Mucosa of descending colon (tissue), 3 donors: Measurements from ENCODE around the gene DENND1B. TPM values are rescaled to one million over a fixed set of nuclear protein-coding genes. Genes with fewer than 3 reads are reported as not detected.

Source experiments
- ATAC-seq: fragments of 200-7000 bp; cut with Tn5 transposase; one replicate; pipeline ENCODE4 v1.9.1; 2020; ENCODE audit warnings: mild to moderate bottlenecking, moderate library complexity
- DNase-seq, 3 donors: peaks; one replicate each; pipeline ENCODE4 v3.0.0-alpha.2; 2020
- H3K36me3 ChIP-seq: fragments of 200-600 bp; one replicate; pipeline ENCODE4 v1.8.0; 2021; ENCODE audit warnings: low read depth, mild to moderate bottlenecking
- H3K4me1 ChIP-seq: fragments of 200-600 bp; one replicate; pipeline ENCODE4 v1.8.0; 2021; ENCODE audit warnings: low read depth, mild to moderate bottlenecking
- H3K4me3 ChIP-seq: fragments of 200-600 bp; one replicate; pipeline ENCODE4 v1.8.0; 2021; ENCODE audit warnings: mild to moderate bottlenecking
- H3K9me3 ChIP-seq: fragments of 200-600 bp; one replicate; pipeline ENCODE4 v1.8.0; 2021; ENCODE audit warnings: mild to moderate bottlenecking
- intact Hi-C, 2 donors: fragments of 100-400 bp; cut with DNase I in 1 of 2; cut with micrococcal nuclease in 1 of 2; formaldehyde crosslinking; loops; one replicate each; pipeline versions ENCODE4 v1.11.0 to v1.11.1; 2022; cut with DNase I, micrococcal nuclease
- total RNA-seq, 3 donors: library from RNA; stranded (reverse); fragmentation: NEBNext Ultra II Directional in 2 of 3; extraction: Animal tissue kit (Norgen Biotek cat#: 25700) in 2 of 3; gene quantifications; one replicate each; pipeline versions ENCODE4 v1.2.1 to v1.2.4, GENCODE V29; 2021 to 2023
- TF ChIP-seq, protein P1 (sequence below): fragments of 200-600 bp; IDR thresholded peaks from one replicate; pipeline ENCODE4 v1.8.0; 2022; ENCODE audit warnings: antibody characterized with exemption, mild to moderate bottlenecking
- donor health status: DM: no; HTN: no; CAD: no; lungs with moderate emphysema.
- donor health status: DM: no; HTN: no; CAD: no.
- donor health status: DM: no; HTN: yes; CAD: no.

Gene DENND1B
- total RNA-seq, 3 donors from 2014 or later: 29.3 to 54.9 (median 32.2) TPM

DNA sequence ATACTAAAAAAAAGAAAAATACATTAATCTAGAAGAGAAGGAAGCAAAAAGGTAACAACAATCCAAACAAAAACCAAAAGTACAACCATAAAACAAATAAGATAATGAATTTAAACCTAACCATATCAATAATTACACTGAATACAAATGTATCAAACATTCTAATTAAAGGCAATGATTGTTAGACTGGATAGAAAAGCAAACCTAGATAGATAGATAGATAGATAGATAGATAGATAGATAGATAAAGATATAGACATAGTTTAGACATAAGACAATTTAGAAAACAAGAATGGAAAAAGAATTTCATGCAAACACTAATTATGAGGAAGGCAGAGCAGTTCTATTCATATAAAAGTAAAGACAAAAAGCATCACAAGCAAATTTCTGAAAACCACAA, 24.9 kb downstream of the DENND1B start:
- Histone ChIP-seq H3K4me1 (no peaks in the 10 kb centered on the region), H3K9me3 (no peaks in the 10 kb centered on the region), H3K4me3 (no peak overlapping the region), H3K36me3 (no peaks in the 10 kb centered on the region)
- ATAC-seq (no peak), DNase-seq (no peak)
- intact Hi-C loops: no loop called here
- TF ChIP-seq, protein P1, sequence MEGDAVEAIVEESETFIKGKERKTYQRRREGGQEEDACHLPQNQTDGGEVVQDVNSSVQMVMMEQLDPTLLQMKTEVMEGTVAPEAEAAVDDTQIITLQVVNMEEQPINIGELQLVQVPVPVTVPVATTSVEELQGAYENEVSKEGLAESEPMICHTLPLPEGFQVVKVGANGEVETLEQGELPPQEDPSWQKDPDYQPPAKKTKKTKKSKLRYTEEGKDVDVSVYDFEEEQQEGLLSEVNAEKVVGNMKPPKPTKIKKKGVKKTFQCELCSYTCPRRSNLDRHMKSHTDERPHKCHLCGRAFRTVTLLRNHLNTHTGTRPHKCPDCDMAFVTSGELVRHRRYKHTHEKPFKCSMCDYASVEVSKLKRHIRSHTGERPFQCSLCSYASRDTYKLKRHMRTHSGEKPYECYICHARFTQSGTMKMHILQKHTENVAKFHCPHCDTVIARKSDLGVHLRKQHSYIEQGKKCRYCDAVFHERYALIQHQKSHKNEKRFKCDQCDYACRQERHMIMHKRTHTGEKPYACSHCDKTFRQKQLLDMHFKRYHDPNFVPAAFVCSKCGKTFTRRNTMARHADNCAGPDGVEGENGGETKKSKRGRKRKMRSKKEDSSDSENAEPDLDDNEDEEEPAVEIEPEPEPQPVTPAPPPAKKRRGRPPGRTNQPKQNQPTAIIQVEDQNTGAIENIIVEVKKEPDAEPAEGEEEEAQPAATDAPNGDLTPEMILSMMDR: no peak

DNA sequence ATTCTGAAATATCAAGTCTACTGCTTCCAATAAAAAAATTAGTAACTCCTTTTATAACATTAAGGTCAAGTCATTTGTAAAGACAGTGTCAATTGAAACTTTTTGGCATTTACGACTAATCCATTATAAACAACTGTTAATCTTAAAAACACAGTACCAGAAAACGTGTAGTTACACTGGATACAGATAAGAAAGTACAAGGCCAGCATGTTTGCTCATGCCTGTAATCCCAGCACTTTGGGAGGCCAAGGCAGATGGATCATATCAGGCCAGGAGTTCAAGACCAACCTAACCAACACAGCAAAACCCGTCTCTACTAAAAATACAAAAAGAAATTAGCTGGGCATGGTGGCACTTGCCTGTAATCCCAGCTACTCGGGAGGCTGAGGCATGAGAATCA, 29.4 kb downstream of the DENND1B start:
- Histone ChIP-seq H3K4me3 (no peak overlapping the region), H3K36me3 (no peaks in the 10 kb centered on the region), H3K9me3 (no peaks in the 10 kb centered on the region), H3K4me1 (no peaks in the 10 kb centered on the region)
- ATAC-seq (no peak), DNase-seq (no peak)
- TF ChIP-seq, protein P1: no peak
- intact Hi-C loops: no loop called here

DNA sequence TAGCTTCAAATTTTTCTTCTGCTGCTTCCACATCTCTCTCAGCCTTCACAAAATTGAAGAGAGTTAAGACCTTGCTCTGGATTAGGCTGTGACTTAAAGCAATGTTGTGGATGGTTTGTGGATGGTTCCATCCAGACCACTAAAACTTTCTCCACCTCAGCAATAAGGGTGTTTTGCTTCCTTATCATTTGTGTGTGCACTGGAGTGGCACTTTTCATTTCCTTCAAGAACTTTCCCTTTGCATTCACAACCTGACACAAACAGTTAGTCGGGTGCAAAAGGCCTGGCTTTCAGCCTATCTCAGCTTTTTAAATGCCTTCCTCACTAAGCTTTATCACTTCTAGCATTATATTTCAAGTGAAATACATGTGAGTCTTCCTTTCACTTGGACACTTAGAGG, 30.3 kb downstream of the DENND1B start:
- peak in 1 of 3 donors; percentile 18 for DNase-seq
- ATAC-seq: peak; percentile 50
- Histone ChIP-seq H3K4me1 (no peaks in the 10 kb centered on the region), H3K36me3 (no peaks in the 10 kb centered on the region), H3K9me3 (no peaks in the 10 kb centered on the region), H3K4me3 (no peak overlapping the region)
- intact Hi-C loops: no loop called here
- TF ChIP-seq, protein P1: no peak

DNA sequence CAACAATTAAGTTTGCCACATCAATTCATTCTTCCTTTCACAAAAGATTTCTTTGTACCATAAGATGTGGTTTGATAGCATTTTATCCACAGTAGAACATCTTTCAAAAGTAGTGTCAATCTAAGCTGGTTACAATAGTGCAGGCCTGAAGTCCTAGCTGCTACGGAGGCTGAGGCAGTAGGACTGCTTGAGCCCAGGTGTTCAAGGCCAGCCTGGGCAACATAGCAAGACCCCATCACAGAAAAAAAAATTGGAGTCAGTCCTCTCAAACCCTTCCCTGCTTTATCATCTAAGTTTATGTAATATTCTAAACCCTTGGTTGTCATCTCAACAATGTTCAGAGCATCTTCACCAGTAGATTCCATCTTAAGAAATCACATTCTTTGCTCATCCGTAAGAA, 31.7 kb downstream of the DENND1B start:
- H3K4me1 ChIP-seq: no peaks in the 10 kb centered on the region
- no peaks in the 10 kb centered on the region for H3K36me3 ChIP-seq
- H3K4me3 ChIP-seq: no peak overlapping the region
- TF ChIP-seq, protein P1: no peak
- no peak for ATAC-seq
- no peak for DNase-seq
- H3K9me3 ChIP-seq: no peaks in the 10 kb centered on the region
- intact Hi-C loops: no loop called here

DNA sequence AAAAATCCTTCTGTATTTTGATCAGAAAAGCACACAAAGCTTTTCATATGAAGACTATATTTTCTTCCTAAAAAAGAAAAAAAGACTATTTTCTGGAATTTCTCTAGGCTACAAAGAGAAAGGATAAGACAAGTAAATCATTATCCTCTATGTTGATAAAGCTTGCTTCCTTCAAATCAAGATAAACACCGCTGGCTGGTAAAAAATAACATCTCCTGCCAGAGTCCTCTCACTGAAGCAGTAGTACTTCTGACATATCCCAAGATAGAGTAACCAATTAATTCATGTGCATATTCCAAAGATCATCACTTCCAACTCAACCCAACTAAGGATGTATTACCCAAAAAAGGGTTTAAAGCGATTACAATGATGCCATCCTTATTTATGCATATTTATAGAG, 34.3 kb downstream of the DENND1B start:
- H3K4me1 ChIP-seq: no peaks in the 10 kb centered on the region
- TF ChIP-seq, protein P1: no peak
- H3K36me3 ChIP-seq: no peaks in the 10 kb centered on the region
- DNase-seq: no peak
- no peaks in the 10 kb centered on the region for H3K9me3 ChIP-seq
- no peak overlapping the region for H3K4me3 ChIP-seq
- ATAC-seq: no peak
- intact Hi-C loops: no loop called here

DNA sequence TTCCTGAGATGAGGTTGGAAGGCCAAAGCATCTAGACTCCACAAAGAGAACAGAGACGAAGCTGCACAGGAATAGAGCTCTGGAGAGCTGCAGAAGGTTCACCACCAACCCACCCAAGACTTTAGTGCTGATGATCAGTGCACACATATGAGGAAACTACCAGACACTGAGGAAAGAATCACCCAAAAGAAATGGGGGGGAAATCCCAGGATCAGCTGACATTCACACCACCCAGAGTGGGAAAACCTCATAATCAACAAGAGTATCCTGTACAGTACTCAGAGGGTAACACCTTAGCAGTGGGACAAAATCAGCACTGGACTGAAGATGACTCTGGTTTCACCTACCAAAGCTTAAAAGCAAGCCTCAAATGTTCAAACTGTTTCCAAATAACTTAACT, 36.4 kb downstream of the DENND1B start:
- DNase-seq: no peak
- intact Hi-C loops: no loop called here
- TF ChIP-seq, protein P1: no peak
- H3K4me1 ChIP-seq: no peaks in the 10 kb centered on the region
- no peak for ATAC-seq
- no peaks in the 10 kb centered on the region for H3K36me3 ChIP-seq
- H3K4me3 ChIP-seq: no peak overlapping the region
- no peaks in the 10 kb centered on the region for H3K9me3 ChIP-seq
